Omental fat pad (tissue), 4 donors: ENCODE measurements around the gene ADGRL3. TPM values are rescaled to one million over a fixed set of nuclear protein-coding genes. Genes with fewer than 3 reads are reported as not detected.

ENCODE experiments used
- ATAC-seq: fragments of 150-250 bp; one replicate; pipeline ENCODE4 v1.9.1; 2016; ENCODE audit warnings: mild to moderate bottlenecking, moderate library complexity; ENCODE audit not compliant: low FRiP score
- DNase-seq: peaks from one replicate; pipeline ENCODE4 v3.0.0-alpha.2; 2019; ENCODE audit warnings: low spot score
- CTCF ChIP-seq, 3 donors: fragments of 450-650 bp; IDR thresholded peaks; one replicate each; pipeline ENCODE4 v1.5.1; 2016 to 2017; ENCODE audit warnings: antibody characterized with exemption in 3 of 3, mild to moderate bottlenecking in 3 of 3, moderate library complexity in 2 of 3
- total RNA-seq, 4 donors: library from RNA; depleted of rRNA; stranded (reverse); fragments of >200 nt; gene quantifications; one replicate each; pipeline ENCODE4 v1.1.0, GENCODE V29; 2016

Gene ADGRL3
- total RNA-seq, 4 donors from 2014 or later = 2.5 to 16.4 (median 4.6) TPM

- no peak for ATAC-seq
- no peak for TF ChIP-seq CTCF (IDR thresholded peaks at IDR 0.05)
- no peak for DNase-seq
These were observed 523.4 kb downstream of the ADGRL3 start for GRCh38 chr4:61723492-61723891.

GRCh38 chr4:61727286-61727685 lies 527.2 kb downstream of the ADGRL3 start:
- no peak for DNase-seq
- ATAC-seq = no peak
- no peak for TF ChIP-seq CTCF (IDR thresholded peaks at IDR 0.05)

- no peak for DNase-seq
- no peak for ATAC-seq
- TF ChIP-seq CTCF (IDR thresholded peaks at IDR 0.05) = no peak
These were observed 534.3 kb downstream of the ADGRL3 start for GRCh38 chr4:61734409-61734808.

- ATAC-seq (no peak), DNase-seq (no peak)
- TF ChIP-seq CTCF (IDR thresholded peaks at IDR 0.05) = no peak
These were observed 539.8 kb downstream of the ADGRL3 start for GRCh38 chr4:61739887-61740286.

GRCh38 chr4:61740886-61741285 lies 540.8 kb downstream of the ADGRL3 start:
- DNase-seq = no peak
- ATAC-seq = no peak
- no peak for TF ChIP-seq CTCF (IDR thresholded peaks at IDR 0.05)

- TF ChIP-seq CTCF (IDR thresholded peaks at IDR 0.05) = no peak
- ATAC-seq (no peak), DNase-seq (no peak)
These were observed 541.4 kb downstream of the ADGRL3 start for GRCh38 chr4:61741327-61742096.

- no peak for TF ChIP-seq CTCF (IDR thresholded peaks at IDR 0.05)
- DNase-seq = no peak
- no peak for ATAC-seq
These were observed 550.7 kb downstream of the ADGRL3 start for GRCh38 chr4:61750810-61751209.
